A673 (cell line): Measurements from ENCODE around the gene MRPL58.

ENCODE experiments used
- CTCF ChIP-seq: fragments of 300-800, 200-600 bp; sonication (generic); conservative IDR thresholded peaks from 2 replicates; pipeline ENCODE4 v1.5.1; 2017; ENCODE audit warnings: low read depth, mild to moderate bottlenecking, antibody characterized with exemption, low read length, moderate library complexity, mixed read lengths
- EZH2 ChIP-seq: fragments of 200-600 bp; sonication (generic); IDR thresholded peaks from 2 replicates; pipeline ENCODE4 v1.6.1; 2017; ENCODE audit warnings: borderline replicate concordance, low read depth, mild to moderate bottlenecking, mixed read lengths, antibody characterized with exemption, low read length; ENCODE audit not compliant: poor library complexity, severe bottlenecking

- TF ChIP-seq CTCF (no peak), EZH2 (no peak)
Observed at GRCh38 chr17:75033346-75034235, 21.1 kb downstream of the MRPL58 start.
